GM12878 (cell line): ENCODE measurements around the gene GJB4.

ENCODE experiments used
- CTCF ChIP-seq, 3 experiments: IDR thresholded peaks in 2 of 3; conservative IDR thresholded peaks in 1 of 3; 2 replicates each; pipeline ENCODE4 v1.5.1; 2011; ENCODE audit warnings: low read depth in 3 of 3, low read length in 3 of 3, mild to moderate bottlenecking in 3 of 3, control low read depth in 2 of 3, moderate library complexity in 2 of 3, inconsistent platforms in 1 of 3, mixed read lengths in 1 of 3; ENCODE audit not compliant: control insufficient read depth in 2 of 3, insufficient read depth in 1 of 3; ENCODE audit errors: extremely low read depth in 1 of 3
- EZH2 ChIP-seq: IDR thresholded peaks from 2 replicates; pipeline ENCODE4 v1.6.1; 2012; ENCODE audit warnings: low read depth, mild to moderate bottlenecking, control low read depth, inconsistent platforms, low read length, borderline replicate concordance; ENCODE audit not compliant: control insufficient read depth
- NR2C2 ChIP-seq: IDR thresholded peaks from 2 replicates; pipeline ENCODE4 v1.6.1; 2011; ENCODE audit warnings: borderline replicate concordance, low read depth; ENCODE audit not compliant: control insufficient read depth, insufficient read length
- POLR2A ChIP-seq: IDR thresholded peaks from 2 replicates; pipeline ENCODE4 v1.6.1; 2011; ENCODE audit warnings: low read depth, mild to moderate bottlenecking, low read length
- REST ChIP-seq: IDR thresholded peaks from 2 replicates; pipeline ENCODE4 v1.6.1; 2012; ENCODE audit warnings: mild to moderate bottlenecking, low read depth, low read length
- TF ChIP-seq, protein P1 (sequence below): IDR thresholded peaks from 2 replicates; pipeline ENCODE4 v1.6.1; 2012; ENCODE audit warnings: low read depth, low read length, improper control_type of control experiment
- TF ChIP-seq, protein P2 (sequence below): fragments of 450-650 bp; conservative IDR thresholded peaks from 2 replicates; pipeline ENCODE4 v1.6.1; 2017; ENCODE audit warnings: mild to moderate bottlenecking, moderate library complexity

DNA sequence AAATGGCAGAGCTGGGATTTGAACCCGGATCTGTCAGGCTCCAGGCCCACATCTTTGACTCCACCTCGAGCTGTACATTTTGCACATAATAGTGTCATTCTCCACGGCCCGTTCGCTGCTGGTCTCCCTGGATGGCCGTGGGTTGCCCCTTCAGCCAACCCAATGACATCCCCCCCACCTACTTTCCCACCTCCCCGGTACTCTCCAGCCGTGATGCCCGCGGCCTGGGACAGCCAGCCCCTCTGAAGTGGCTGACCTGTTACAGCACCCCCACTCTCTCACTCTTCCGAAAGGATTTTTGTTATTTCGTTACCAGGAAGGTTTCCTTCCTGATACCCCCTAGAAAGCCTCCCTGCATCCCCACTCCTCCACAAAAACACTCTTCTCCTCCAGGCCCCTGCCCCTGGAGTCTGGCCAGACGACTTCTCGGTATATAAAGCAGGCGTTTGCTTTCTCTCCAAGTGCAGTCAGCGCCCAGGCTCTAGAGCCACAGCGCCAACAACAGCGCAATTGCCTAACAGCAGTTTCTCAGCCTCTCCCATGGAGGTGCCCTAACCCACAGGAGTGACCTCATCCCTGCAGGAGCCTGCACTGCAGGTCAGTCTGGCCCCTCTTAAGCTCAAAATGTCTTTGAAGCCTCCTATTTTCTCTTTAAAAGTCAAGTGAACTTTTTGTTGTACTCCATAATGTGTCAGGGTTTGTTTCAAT is 19.2 kb upstream of the GJB4 start:
- no peak for TF ChIP-seq CTCF (IDR thresholded peaks at IDR 0.05 in 2 of 3, conservative IDR thresholded peaks at IDR 0.05 in 1 of 3; ENCODE audit: control insufficient read depth in 2 of 3, extremely low read depth in 1 of 3, insufficient read depth in 1 of 3, low read depth in 3 of 3, low read length in 3 of 3)
- TF ChIP-seq POLR2A = no peak
- TF ChIP-seq, protein P1, sequence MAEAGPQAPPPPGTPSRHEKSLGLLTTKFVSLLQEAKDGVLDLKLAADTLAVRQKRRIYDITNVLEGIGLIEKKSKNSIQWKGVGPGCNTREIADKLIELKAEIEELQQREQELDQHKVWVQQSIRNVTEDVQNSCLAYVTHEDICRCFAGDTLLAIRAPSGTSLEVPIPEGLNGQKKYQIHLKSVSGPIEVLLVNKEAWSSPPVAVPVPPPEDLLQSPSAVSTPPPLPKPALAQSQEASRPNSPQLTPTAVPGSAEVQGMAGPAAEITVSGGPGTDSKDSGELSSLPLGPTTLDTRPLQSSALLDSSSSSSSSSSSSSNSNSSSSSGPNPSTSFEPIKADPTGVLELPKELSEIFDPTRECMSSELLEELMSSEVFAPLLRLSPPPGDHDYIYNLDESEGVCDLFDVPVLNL = no peak
- no peak for TF ChIP-seq EZH2
- no peak for TF ChIP-seq NR2C2
- TF ChIP-seq, protein P2, sequence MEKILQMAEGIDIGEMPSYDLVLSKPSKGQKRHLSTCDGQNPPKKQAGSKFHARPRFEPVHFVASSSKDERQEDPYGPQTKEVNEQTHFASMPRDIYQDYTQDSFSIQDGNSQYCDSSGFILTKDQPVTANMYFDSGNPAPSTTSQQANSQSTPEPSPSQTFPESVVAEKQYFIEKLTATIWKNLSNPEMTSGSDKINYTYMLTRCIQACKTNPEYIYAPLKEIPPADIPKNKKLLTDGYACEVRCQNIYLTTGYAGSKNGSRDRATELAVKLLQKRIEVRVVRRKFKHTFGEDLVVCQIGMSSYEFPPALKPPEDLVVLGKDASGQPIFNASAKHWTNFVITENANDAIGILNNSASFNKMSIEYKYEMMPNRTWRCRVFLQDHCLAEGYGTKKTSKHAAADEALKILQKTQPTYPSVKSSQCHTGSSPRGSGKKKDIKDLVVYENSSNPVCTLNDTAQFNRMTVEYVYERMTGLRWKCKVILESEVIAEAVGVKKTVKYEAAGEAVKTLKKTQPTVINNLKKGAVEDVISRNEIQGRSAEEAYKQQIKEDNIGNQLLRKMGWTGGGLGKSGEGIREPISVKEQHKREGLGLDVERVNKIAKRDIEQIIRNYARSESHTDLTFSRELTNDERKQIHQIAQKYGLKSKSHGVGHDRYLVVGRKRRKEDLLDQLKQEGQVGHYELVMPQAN = no peak
- no peak for TF ChIP-seq REST
